IMR-90 (cell line): ENCODE measurements around the gene POLA2.

ENCODE experiments used
- BHLHE40 ChIP-seq: fragments of 150-350 bp; IDR thresholded peaks from 2 replicates; pipeline ENCODE4 v1.6.1; 2016; ENCODE audit warnings: mild to moderate bottlenecking, low read depth, low read length
- CEBPB ChIP-seq: IDR thresholded peaks from 2 replicates; pipeline ENCODE4 v1.6.1; 2012; ENCODE audit warnings: low read depth, low read length, improper control_type of control experiment
- POLR2A ChIP-seq: IDR thresholded peaks from 2 replicates; pipeline ENCODE4 v1.6.1; 2012; ENCODE audit warnings: mild to moderate bottlenecking, low read depth, low read length
- RCOR1 ChIP-seq: IDR thresholded peaks from 2 replicates; pipeline ENCODE4 v1.6.1; 2012; ENCODE audit warnings: mild to moderate bottlenecking, low read length, improper control_type of control experiment; ENCODE audit not compliant: insufficient replicate concordance
- RFX5 ChIP-seq: IDR thresholded peaks from 2 replicates; pipeline ENCODE4 v1.8.0; 2012; ENCODE audit warnings: low read depth, mild to moderate bottlenecking, low read length, moderate library complexity
- TF ChIP-seq, protein P1 (sequence below): conservative IDR thresholded peaks from 2 replicates; pipeline ENCODE4 v1.5.1; 2012; ENCODE audit warnings: mild to moderate bottlenecking, low read depth, low read length, improper control_type of control experiment

- TF ChIP-seq, protein P1, sequence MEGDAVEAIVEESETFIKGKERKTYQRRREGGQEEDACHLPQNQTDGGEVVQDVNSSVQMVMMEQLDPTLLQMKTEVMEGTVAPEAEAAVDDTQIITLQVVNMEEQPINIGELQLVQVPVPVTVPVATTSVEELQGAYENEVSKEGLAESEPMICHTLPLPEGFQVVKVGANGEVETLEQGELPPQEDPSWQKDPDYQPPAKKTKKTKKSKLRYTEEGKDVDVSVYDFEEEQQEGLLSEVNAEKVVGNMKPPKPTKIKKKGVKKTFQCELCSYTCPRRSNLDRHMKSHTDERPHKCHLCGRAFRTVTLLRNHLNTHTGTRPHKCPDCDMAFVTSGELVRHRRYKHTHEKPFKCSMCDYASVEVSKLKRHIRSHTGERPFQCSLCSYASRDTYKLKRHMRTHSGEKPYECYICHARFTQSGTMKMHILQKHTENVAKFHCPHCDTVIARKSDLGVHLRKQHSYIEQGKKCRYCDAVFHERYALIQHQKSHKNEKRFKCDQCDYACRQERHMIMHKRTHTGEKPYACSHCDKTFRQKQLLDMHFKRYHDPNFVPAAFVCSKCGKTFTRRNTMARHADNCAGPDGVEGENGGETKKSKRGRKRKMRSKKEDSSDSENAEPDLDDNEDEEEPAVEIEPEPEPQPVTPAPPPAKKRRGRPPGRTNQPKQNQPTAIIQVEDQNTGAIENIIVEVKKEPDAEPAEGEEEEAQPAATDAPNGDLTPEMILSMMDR: no peak
- no peak for TF ChIP-seq RCOR1
- TF ChIP-seq BHLHE40: no peak
- no peak for TF ChIP-seq CEBPB
- TF ChIP-seq RFX5: no peak
- TF ChIP-seq POLR2A: no peak
These were observed 41.9 kb upstream of the POLA2 start for GRCh38 chr11:65219930-65220213.
